ENCODE data around the gene NOTCH4. TPM values are rescaled to one million over a fixed set of nuclear protein-coding genes. Genes with fewer than 3 reads are reported as not detected.
A peak's percentile ranks its signal among the peaks of the same experiment; 100 is the strongest.
"Not testable (repeated sequence)": the region's sequence is repeated elsewhere in the genome, so short reads cannot be mapped to it uniquely, and the experiment has no call there.

Gene NOTCH4
- total and polyA plus RNA-seq, 2 experiments from 2014 or later = 2.7 to 2.8 TPM

GRCh38 chr6:32193096-32193495 is 30.8 kb downstream of the NOTCH4 start:
- H4K20me1 ChIP-seq (replicated peaks; ENCODE audit: insufficient read depth); ATAC-seq; H3K36me3 ChIP-seq (ENCODE audit: insufficient read depth); DNase-seq (ENCODE audit: low spot score); H2AFZ ChIP-seq; H3K9me2 ChIP-seq (ENCODE audit: insufficient read depth); H3K27me3 ChIP-seq (ENCODE audit: insufficient read depth); H3K9me3 Mint-ChIP-seq: not testable (repeated sequence)
- Histone ChIP-seq H3K4me1 (ENCODE audit: insufficient read depth) (peaks cover 61% of the 10 kb centered on the region), H3K4me3 (peak overlapping the region; percentile 43), H3K79me2 (replicated peaks; ENCODE audit: insufficient read depth) (peaks cover 12% of the 10 kb centered on the region), H3K4me2 (peak overlapping the region; percentile 78), H3F3A (replicated peaks; ENCODE audit: low read depth) (peaks cover 21% of the 10 kb centered on the region), H3K27ac (ENCODE audit: low read depth) (0 out of 2 replicates have a peak overlapping the region, but pooled peaks have one; percentile 28)
- H3K27me3 Mint-ChIP-seq (ENCODE audit: insufficient read depth, low read depth, poor library complexity) = peaks cover 27% of the 10 kb centered on the region
- peak overlapping the region; percentile 81 for H3K27ac Mint-ChIP-seq
- H3K4me3 Mint-ChIP-seq = peak overlapping the region; percentile 54; the same call in 1 of the 3 replicates
- peaks cover 11% of the 10 kb centered on the region for H3K36me3 Mint-ChIP-seq (ENCODE audit: low read depth)
- peaks cover 66% of the 10 kb centered on the region for H3K4me1 Mint-ChIP-seq

DNA sequence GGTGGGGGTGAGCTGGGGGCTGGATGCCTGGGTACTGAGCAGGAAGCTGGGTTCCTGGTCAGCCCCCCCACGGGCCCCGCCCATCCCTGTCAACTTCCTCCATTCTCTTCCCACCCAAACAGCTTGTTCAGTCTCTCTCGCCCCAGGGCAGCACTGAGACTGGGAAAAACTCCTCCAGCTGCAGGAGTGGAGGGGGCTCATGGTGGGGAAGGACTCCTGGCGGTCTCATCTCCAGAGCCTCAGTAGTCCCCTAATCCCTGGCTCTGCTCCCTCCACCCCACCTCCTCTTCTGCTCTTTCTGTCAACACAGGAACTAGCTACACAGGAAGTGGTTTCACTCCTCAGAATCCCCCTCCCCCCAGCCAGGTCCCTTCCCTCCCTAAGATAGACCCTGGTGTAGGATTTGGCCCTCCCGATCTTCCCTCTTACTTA is 31.2 kb downstream of the NOTCH4 start, which contains the start of gene GPSM3:
GPSM3 (minus strand) TSS at position 36 of the 432 bp plus-strand sequence. CDS start 130 bp downstream, outside the sequence.
- Mint-ChIP-seq H3K4me3 (peak within 1 kb of the TSS; percentile 54), H3K36me3 (ENCODE audit: low read depth) (peaks cover 14% of the 10 kb centered on the region), H3K27ac (peak within 1 kb of the TSS; percentile 81), H3K27me3 (ENCODE audit: insufficient read depth, low read depth, poor library complexity) (peaks cover 28% of the 10 kb centered on the region), H3K9me3 (no peaks in the 10 kb centered on the region; the same call in 2 of the 3 replicates), H3K4me1 (peaks cover 67% of the 10 kb centered on the region)
- H2AFZ ChIP-seq = no peak within 1 kb of the TSS
- no peaks in the 10 kb centered on the region for H4K20me1 ChIP-seq (replicated peaks; ENCODE audit: insufficient read depth)
- peak; percentile 85 for DNase-seq (ENCODE audit: low spot score)
- H3K79me2 ChIP-seq (replicated peaks; ENCODE audit: insufficient read depth) = peaks cover 12% of the 10 kb centered on the region
- 0 out of 2 replicates have a peak within 1 kb of the TSS, but pooled peaks have one; percentile 28 for H3K27ac ChIP-seq (ENCODE audit: low read depth)
- peak within 1 kb of the TSS; percentile 43 for H3K4me3 ChIP-seq
- peaks cover under 1% of the 10 kb centered on the region; the same call in 1 of the 2 replicates for H3K36me3 ChIP-seq (ENCODE audit: insufficient read depth)
- H3K27me3 ChIP-seq (ENCODE audit: insufficient read depth) = no peaks in the 10 kb centered on the region
- ATAC-seq = no peak
- TF ChIP-seq ZNF331 (CRISPR knock-in tag; IDR thresholded peaks at IDR 0.05; ENCODE audit: low read depth) = no peak
- no peak for TF ChIP-seq EZH2 (IDR thresholded peaks at IDR 0.05; ENCODE audit: low read depth, unreplicated experiment)
- TF ChIP-seq, protein P1, sequence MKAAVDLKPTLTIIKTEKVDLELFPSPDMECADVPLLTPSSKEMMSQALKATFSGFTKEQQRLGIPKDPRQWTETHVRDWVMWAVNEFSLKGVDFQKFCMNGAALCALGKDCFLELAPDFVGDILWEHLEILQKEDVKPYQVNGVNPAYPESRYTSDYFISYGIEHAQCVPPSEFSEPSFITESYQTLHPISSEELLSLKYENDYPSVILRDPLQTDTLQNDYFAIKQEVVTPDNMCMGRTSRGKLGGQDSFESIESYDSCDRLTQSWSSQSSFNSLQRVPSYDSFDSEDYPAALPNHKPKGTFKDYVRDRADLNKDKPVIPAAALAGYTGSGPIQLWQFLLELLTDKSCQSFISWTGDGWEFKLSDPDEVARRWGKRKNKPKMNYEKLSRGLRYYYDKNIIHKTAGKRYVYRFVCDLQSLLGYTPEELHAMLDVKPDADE (IDR thresholded peaks at IDR 0.05) = 0 out of 2 replicates have a peak, but pooled peaks have one; percentile 36
- no peak for TF ChIP-seq REST (IDR thresholded peaks at IDR 0.05; ENCODE audit: unreplicated experiment)
- peaks cover 21% of the 10 kb centered on the region for H3F3A ChIP-seq (replicated peaks; ENCODE audit: low read depth)
- H3K4me1 ChIP-seq (ENCODE audit: insufficient read depth) = peaks cover 59% of the 10 kb centered on the region
- peak within 1 kb of the TSS; percentile 78 for H3K4me2 ChIP-seq
- H3K9me2 ChIP-seq (ENCODE audit: insufficient read depth) = no peaks in the 10 kb centered on the region

All from GM23338 (cell line).